Lower leg skin (tissue), 3 donors: ENCODE data around the gene CFD.

Experiments used
- POLR2A ChIP-seq, 2 donors: fragments of 450-650 bp; IDR thresholded peaks; one replicate each; pipeline ENCODE4 v1.6.1; 2016 to 2017; ENCODE audit warnings: antibody characterized with exemption in 2 of 2, mild to moderate bottlenecking in 1 of 2, moderate library complexity in 1 of 2
- TF ChIP-seq, protein P1 (sequence below), 3 donors: fragments of 450-650 bp; IDR thresholded peaks; one replicate each; pipeline ENCODE4 v1.5.1; 2016; ENCODE audit warnings: antibody characterized with exemption in 3 of 3, mild to moderate bottlenecking in 3 of 3, moderate library complexity in 2 of 3

DNA sequence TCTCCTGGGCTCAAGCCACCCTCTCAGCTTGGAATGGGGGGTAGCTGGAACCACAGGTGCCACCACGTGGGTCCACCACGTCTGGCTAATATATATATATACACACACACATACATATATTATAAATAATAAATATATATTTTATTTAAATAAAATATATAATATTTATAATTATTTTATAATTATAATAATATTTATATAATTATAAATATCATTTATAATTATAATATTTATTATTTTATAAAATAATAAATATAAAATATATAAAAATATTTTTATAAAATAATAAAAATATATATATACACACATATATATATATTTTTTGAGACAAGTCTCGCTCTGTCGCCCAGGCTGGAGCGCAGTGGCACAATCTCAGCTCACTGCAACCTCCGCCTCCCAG is 4.9 kb upstream of the CFD start:
- TF ChIP-seq, protein P1, sequence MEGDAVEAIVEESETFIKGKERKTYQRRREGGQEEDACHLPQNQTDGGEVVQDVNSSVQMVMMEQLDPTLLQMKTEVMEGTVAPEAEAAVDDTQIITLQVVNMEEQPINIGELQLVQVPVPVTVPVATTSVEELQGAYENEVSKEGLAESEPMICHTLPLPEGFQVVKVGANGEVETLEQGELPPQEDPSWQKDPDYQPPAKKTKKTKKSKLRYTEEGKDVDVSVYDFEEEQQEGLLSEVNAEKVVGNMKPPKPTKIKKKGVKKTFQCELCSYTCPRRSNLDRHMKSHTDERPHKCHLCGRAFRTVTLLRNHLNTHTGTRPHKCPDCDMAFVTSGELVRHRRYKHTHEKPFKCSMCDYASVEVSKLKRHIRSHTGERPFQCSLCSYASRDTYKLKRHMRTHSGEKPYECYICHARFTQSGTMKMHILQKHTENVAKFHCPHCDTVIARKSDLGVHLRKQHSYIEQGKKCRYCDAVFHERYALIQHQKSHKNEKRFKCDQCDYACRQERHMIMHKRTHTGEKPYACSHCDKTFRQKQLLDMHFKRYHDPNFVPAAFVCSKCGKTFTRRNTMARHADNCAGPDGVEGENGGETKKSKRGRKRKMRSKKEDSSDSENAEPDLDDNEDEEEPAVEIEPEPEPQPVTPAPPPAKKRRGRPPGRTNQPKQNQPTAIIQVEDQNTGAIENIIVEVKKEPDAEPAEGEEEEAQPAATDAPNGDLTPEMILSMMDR (IDR thresholded peaks at IDR 0.05), result no peak
- TF ChIP-seq POLR2A (IDR thresholded peaks at IDR 0.05), result no peak
